ENCODE data around the gene EHBP1. TPM values are rescaled to one million over a fixed set of nuclear protein-coding genes. Genes with fewer than 3 reads are reported as not detected.
"Not testable (repeated sequence)": the region's sequence is repeated elsewhere in the genome, so short reads cannot be mapped to it uniquely, and the experiment has no call there.

The EHBP1 gene
- total and polyA plus RNA-seq, 8 donors, result 10.2 to 142 (median 37.9) TPM

GRCh38 chr2:62747876-62748275 lies 42.4 kb downstream of the EHBP1 start:
- Histone ChIP-seq H3K4me3 (no peak overlapping the region), H3K36me3 (no peaks in the 10 kb centered on the region), H3K27me3 (no peaks in the 10 kb centered on the region), H3K9me3 (no peaks in the 10 kb centered on the region), H3K4me1 (peaks cover 0 to 51% (median 25%) of the 10 kb centered on the region in 4 donors), H3K27ac (peak overlapping the region in 1 of 5 donors; percentile 33)
- no peak for DNase-seq
- TF ChIP-seq POLR2A (IDR thresholded peaks at IDR 0.05) (no peak), CTCF (IDR thresholded peaks at IDR 0.05) (no peak), POLR2AphosphoS5 (IDR thresholded peaks at IDR 0.05) (no peak)
- 31 to 61% (median 53%) methylated on average over 4 of the region's 4 CpGs for WGBS, 5 donors
- intact Hi-C loops (cut with DNase I; ENCODE audit: low total_unique reads), result no loop called here

- 80 to 93% (median 81%) methylated on average over 1 of the region's 1 CpG for WGBS, 5 donors
- intact Hi-C loops (cut with DNase I; ENCODE audit: low total_unique reads); H3K27me3 ChIP-seq; H3K9me3 ChIP-seq; H3K4me3 ChIP-seq; H3K27ac ChIP-seq; H3K36me3 ChIP-seq; DNase-seq: not testable (repeated sequence)
- peaks cover 0 to 44% (median 24%) of the 10 kb centered on the region in 4 donors for H3K4me1 ChIP-seq
These were observed 43.6 kb downstream of the EHBP1 start for GRCh38 chr2:62749111-62749510.

- H3K9me3 ChIP-seq, result peaks cover 0 to 6% (median 0%) of the 10 kb centered on the region in 4 donors
- H3K27ac ChIP-seq, result no peak overlapping the region
- H3K4me3 ChIP-seq, result no peak overlapping the region
- TF ChIP-seq POLR2A (IDR thresholded peaks at IDR 0.05) (no peak), POLR2AphosphoS5 (IDR thresholded peaks at IDR 0.05) (no peak), EP300 (IDR thresholded peaks at IDR 0.05) (no peak), CTCF (IDR thresholded peaks at IDR 0.05) (no peak)
- H3K36me3 ChIP-seq, result peaks cover 0 to 14% (median 0%) of the 10 kb centered on the region in 4 donors
- H3K27me3 ChIP-seq, result no peaks in the 10 kb centered on the region
- intact Hi-C loops (cut with DNase I; ENCODE audit: low total_unique reads), result no loop called here
- WGBS, 5 donors, result 92 to 99% (median 97%) methylated on average over 3 of the region's 3 CpGs
- DNase-seq, result no peak
- peaks cover 0 to 23% (median 14%) of the 10 kb centered on the region in 4 donors for H3K4me1 ChIP-seq
These were observed 51.5 kb downstream of the EHBP1 start for GRCh38 chr2:62757029-62757428.

- intact Hi-C loops (cut with DNase I; ENCODE audit: low total_unique reads), result no loop called here
- no peak overlapping the region for H3K27ac ChIP-seq
- DNase-seq, result no peak
- H3K4me1 ChIP-seq, result peaks cover 0 to 42% (median 15%) of the 10 kb centered on the region in 4 donors
- WGBS, 5 donors, result 69 to 82% (median 76%) methylated on average over 2 of the region's 2 CpGs
- no peak for TF ChIP-seq POLR2A (IDR thresholded peaks at IDR 0.05)
- no peak for TF ChIP-seq POLR2AphosphoS5 (IDR thresholded peaks at IDR 0.05)
- no peak for TF ChIP-seq EP300 (IDR thresholded peaks at IDR 0.05)
- TF ChIP-seq CTCF (IDR thresholded peaks at IDR 0.05), result no peak
- H3K27me3 ChIP-seq, result no peaks in the 10 kb centered on the region
- H3K9me3 ChIP-seq, result no peaks in the 10 kb centered on the region
- H3K4me3 ChIP-seq, result no peak overlapping the region
- peaks cover 0 to under 1% (median 0%) of the 10 kb centered on the region in 4 donors for H3K36me3 ChIP-seq
These were observed 54.5 kb downstream of the EHBP1 start for GRCh38 chr2:62760026-62760425.

GRCh38 chr2:62760555-62760954 lies 55.0 kb downstream of the EHBP1 start:
- intact Hi-C loops (cut with DNase I; ENCODE audit: low total_unique reads), result no loop called here
- no peak overlapping the region for H3K27ac ChIP-seq
- WGBS, 5 donors, result 80 to 98% (median 95%) methylated on average over 2 of the region's 2 CpGs
- H3K36me3 ChIP-seq, result no peaks in the 10 kb centered on the region
- TF ChIP-seq POLR2AphosphoS5 (IDR thresholded peaks at IDR 0.05), result no peak
- no peak for TF ChIP-seq POLR2A (IDR thresholded peaks at IDR 0.05)
- TF ChIP-seq EP300 (IDR thresholded peaks at IDR 0.05), result no peak
- no peak for TF ChIP-seq CTCF (IDR thresholded peaks at IDR 0.05)
- H3K4me1 ChIP-seq, result peaks cover 0 to 45% (median 15%) of the 10 kb centered on the region in 4 donors
- no peaks in the 10 kb centered on the region for H3K27me3 ChIP-seq
- peak in 1 of 2 donors; percentile 12 for DNase-seq
- no peaks in the 10 kb centered on the region for H3K9me3 ChIP-seq
- no peak overlapping the region for H3K4me3 ChIP-seq

Measured in stomach (tissue), 9 donors.